Kidney epithelial cell (primary cell): Measurements from ENCODE around the gene RPS19BP1. TPM values are rescaled to one million over a fixed set of nuclear protein-coding genes. Genes with fewer than 3 reads are reported as not detected.

ENCODE experiments used
- total RNA-seq: library from RNA; depleted of rRNA; stranded (reverse); fragments of >200 nt; gene quantifications from 2 replicates; pipeline ENCODE4 v1.2.3, GENCODE V29; 2015

Gene RPS19BP1
- total RNA-seq, 1 donor from 2014 or later = 121 TPM

Other genes starting within 250 kb of the RPS19BP1 start
- gene RPL3, start 213.1 kb downstream of the RPS19BP1 start, total RNA-seq = 2,742 and 3,058 TPM in 2 replicates
- gene SYNGR1, start 182.8 kb downstream of the RPS19BP1 start, total RNA-seq = 1.0 and 2.0 TPM in 2 replicates
- 12.4 and 13.3 TPM in 2 replicates for gene TAB1, start 133.0 kb downstream of the RPS19BP1 start, total RNA-seq
- gene MGAT3, start 75.7 kb downstream of the RPS19BP1 start, total RNA-seq = 1.8 and 4.1 TPM in 2 replicates
- gene MIEF1, start 30.5 kb downstream of the RPS19BP1 start, total RNA-seq = 43.3 and 54.6 TPM in 2 replicates
- 754 and 763 TPM in 2 replicates for gene ATF4, start 12.2 kb downstream of the RPS19BP1 start, total RNA-seq
- gene CACNA1I, start 38.0 kb upstream of the RPS19BP1 start, total RNA-seq = not detected in 2 replicates